Calu3 (cell line): ENCODE data around the gene TRIO. TPM values are rescaled to one million over a fixed set of nuclear protein-coding genes. Genes with fewer than 3 reads are reported as not detected.

Experiments
- BruUV-seq: library from RNA; stranded (reverse); fragments of 400-500 nt; replicated peaks from 2 replicates; lab custom pipeline; 2021; lab: Mats Ljungman, UMichigan
- CTCF ChIA-PET: fragments of 300-600 bp; sonication (Branson Sonifier 250); formaldehyde crosslinking; loops from one replicate; lab custom pipeline; 2022; ENCODE audit warnings: antibody characterized with exemption; lab: Charles Lee
- DNase-seq: peaks from one replicate; pipeline ENCODE4 v3.0.0; 2022
- H3K27ac Mint-ChIP-seq: one replicate; pipeline ENCODE4 v1.8.0; 2022; ENCODE audit warnings: mixed read lengths; ENCODE audit not compliant: unreplicated experiment
- H3K27me3 Mint-ChIP-seq: one replicate; pipeline ENCODE4 v1.8.0; 2022; ENCODE audit warnings: mixed read lengths; ENCODE audit not compliant: unreplicated experiment
- H3K36me3 Mint-ChIP-seq: one replicate; pipeline ENCODE4 v1.8.0; 2022; ENCODE audit warnings: mild to moderate bottlenecking, moderate library complexity, mixed read lengths; ENCODE audit not compliant: insufficient read depth, unreplicated experiment
- H3K4me1 Mint-ChIP-seq: one replicate; pipeline ENCODE4 v1.8.0; 2022; ENCODE audit warnings: mild to moderate bottlenecking, low read depth, mixed read lengths; ENCODE audit not compliant: unreplicated experiment
- H3K4me3 Mint-ChIP-seq: one replicate; pipeline ENCODE4 v1.8.0; 2022; ENCODE audit warnings: mild to moderate bottlenecking, low read depth, moderate library complexity, mixed read lengths; ENCODE audit not compliant: unreplicated experiment
- H3K9me3 Mint-ChIP-seq: one replicate; pipeline ENCODE4 v1.8.0; 2022; ENCODE audit warnings: low read depth, mixed read lengths; ENCODE audit not compliant: unreplicated experiment
- CTCF ChIP-seq: fragments of 200-600 bp; IDR thresholded peaks from one replicate; pipeline ENCODE4 v1.8.0; 2022; ENCODE audit warnings: antibody characterized with exemption; ENCODE audit not compliant: unreplicated experiment
- intact Hi-C: fragments of 100-400 bp; cut with micrococcal nuclease; formaldehyde crosslinking; loops from one replicate; pipeline ENCODE4 v1.10.0; 2022; ENCODE audit not compliant: unreplicated experiment
- total RNA-seq: library from RNA; stranded (reverse); gene quantifications from 2 replicates; pipeline ENCODE4 v1.2.3, GENCODE V29; 2022

The TRIO gene
- total RNA-seq, 1 experiment from 2014 or later = 183 TPM

GRCh38 chr5:14369780-14370179 lies 226.6 kb downstream of the TRIO start:
- intact Hi-C loops = no loop called here
- BruUV-seq = no TSS peak
- H3K4me1 Mint-ChIP-seq = no peaks in the 10 kb centered on the region
- H3K9me3 Mint-ChIP-seq = no peaks in the 10 kb centered on the region
- TF ChIP-seq CTCF = no peak
- H3K4me3 Mint-ChIP-seq = no peak overlapping the region
- no peak overlapping the region for H3K27ac Mint-ChIP-seq
- no peak for DNase-seq
- H3K27me3 Mint-ChIP-seq = no peaks in the 10 kb centered on the region
- CTCF ChIA-PET = no interaction called here
- H3K36me3 Mint-ChIP-seq = peaks cover 48% of the 10 kb centered on the region

- Mint-ChIP-seq H3K36me3 (peaks cover 46% of the 10 kb centered on the region), H3K4me1 (no peaks in the 10 kb centered on the region), H3K27ac (no peak overlapping the region), H3K9me3 (no peaks in the 10 kb centered on the region), H3K4me3 (no peak overlapping the region), H3K27me3 (no peaks in the 10 kb centered on the region)
- no peak for DNase-seq
- CTCF ChIA-PET = interaction anchor here (0.5 kb wide), 1 partner anchor 1642 kb away, joined by 3 read pairs; no protein-coding TSS in a partner anchor
- no TSS peak for BruUV-seq
- intact Hi-C loops = no loop called here
- no peak for TF ChIP-seq CTCF
Observed at GRCh38 chr5:14370386-14370785, 227.2 kb downstream of the TRIO start.

- H3K4me3 Mint-ChIP-seq = no peak overlapping the region
- BruUV-seq = no TSS peak
- DNase-seq = no peak
- peaks cover 56% of the 10 kb centered on the region for H3K36me3 Mint-ChIP-seq
- H3K27me3 Mint-ChIP-seq = no peaks in the 10 kb centered on the region
- H3K27ac Mint-ChIP-seq = no peak overlapping the region
- no peaks in the 10 kb centered on the region for H3K4me1 Mint-ChIP-seq
- CTCF ChIA-PET = no interaction called here
- no peaks in the 10 kb centered on the region for H3K9me3 Mint-ChIP-seq
- no peak for TF ChIP-seq CTCF
- intact Hi-C loops = no loop called here
Observed at GRCh38 chr5:14373685-14374084, 230.5 kb downstream of the TRIO start.

GRCh38 chr5:14374100-14374499 lies 231.0 kb downstream of the TRIO start:
- Mint-ChIP-seq H3K36me3 (peaks cover 56% of the 10 kb centered on the region), H3K4me3 (no peak overlapping the region), H3K4me1 (no peaks in the 10 kb centered on the region), H3K27ac (no peak overlapping the region), H3K27me3 (no peaks in the 10 kb centered on the region), H3K9me3 (no peaks in the 10 kb centered on the region)
- CTCF ChIA-PET = no interaction called here
- no peak for DNase-seq
- intact Hi-C loops = no loop called here
- BruUV-seq = no TSS peak
- TF ChIP-seq CTCF = no peak
